Sigmoid colon (tissue), 7 donors: ENCODE data around the gene SYT13. TPM values are rescaled to one million over a fixed set of nuclear protein-coding genes. Genes with fewer than 3 reads are reported as not detected.
A peak's percentile ranks its signal among the peaks of the same experiment; 100 is the strongest.

Experiments used
- DNase-seq: peaks from one replicate; pipeline ENCODE4 v3.0.0-alpha.2; 2019
- H3K27ac ChIP-seq, 4 donors: fragments of 200-600 bp; sonication (generic); one replicate each; pipeline ENCODE4 v1.5.1; 2016 to 2019; ENCODE audit warnings: mild to moderate bottlenecking in 1 of 4
- H3K27me3 ChIP-seq, 3 donors: fragments of 200-600 bp; sonication (generic); one replicate each; pipeline ENCODE4 v1.5.1; 2019; ENCODE audit warnings: mild to moderate bottlenecking in 1 of 3
- H3K36me3 ChIP-seq, 4 donors: fragments of 200-600 bp; sonication (generic); one replicate each; pipeline ENCODE4 v1.5.1; 2016 to 2019
- H3K4me1 ChIP-seq, 4 donors: fragments of 200-600 bp; sonication (generic); one replicate each; pipeline ENCODE4 v1.5.1; 2017 to 2019
- H3K4me3 ChIP-seq, 4 donors: fragments of 200-600 bp; sonication (generic); one replicate each; pipeline ENCODE4 v1.5.1; 2017 to 2019; ENCODE audit warnings: mild to moderate bottlenecking in 2 of 4, moderate library complexity in 1 of 4
- H3K9me3 ChIP-seq, 4 donors: fragments of 200-600 bp in 3 of 4; sonication (generic) in 3 of 4; one replicate each; pipeline versions ENCODE4 v1.5.1 to v1.6.1; 2013 to 2019
- CTCF ChIP-seq, 4 experiments: fragments of 450-650 bp in 3 of 4; fragments of 200-600 bp in 1 of 4; IDR thresholded peaks; one replicate each; pipeline ENCODE4 v1.5.1; 2016 to 2019; ENCODE audit warnings: antibody characterized with exemption in 4 of 4, mild to moderate bottlenecking in 3 of 4, moderate library complexity in 2 of 4
- EP300 ChIP-seq, 4 donors: sonication (generic); formaldehyde crosslinking; IDR thresholded peaks; one replicate each; pipeline ENCODE4 v1.6.1; 2017; ENCODE audit warnings: antibody characterized with exemption in 4 of 4
- POLR2A ChIP-seq, 2 donors: fragments of 450-650 bp; IDR thresholded peaks; one replicate each; pipeline ENCODE4 v1.6.1; 2016; ENCODE audit warnings: antibody characterized with exemption in 2 of 2, mild to moderate bottlenecking in 2 of 2, moderate library complexity in 2 of 2
- POLR2AphosphoS5 ChIP-seq, 4 donors: sonication (generic); formaldehyde crosslinking; IDR thresholded peaks; one replicate each; pipeline ENCODE4 v1.6.1; 2017; ENCODE audit warnings: antibody characterized with exemption in 4 of 4
- WGBS, 2 donors: extraction: QIAGEN DNeasy Blood & Tissue Kit; methylation state at CpG; one replicate each; pipeline ENCODE4 v1.1.7; 2013; 5-methylcytosine and 5-hydroxymethylcytosine counted together
- intact Hi-C: fragments of 100-400 bp; cut with DNase I; formaldehyde crosslinking; loops from one replicate; pipeline ENCODE4 v1.15.1; 2023
- polyA plus RNA-seq, 3 donors: library from polyadenylated mRNA; stranded (reverse); fragments of 200-250 nt; gene quantifications; one replicate each; pipeline ENCODE4 v1.2.3, GENCODE V29; 2013
- total RNA-seq, 4 donors: library from RNA; depleted of rRNA; stranded (reverse); fragments of >200 nt; gene quantifications; one replicate each; pipeline ENCODE4 v1.1.0, GENCODE V29; 2016
- donor health status: healthy with polysubstance abuse.
- donor health status: Bipolar disorder and iron deficiency.
- donor health status: healthy.

Gene SYT13
- total and polyA plus RNA-seq, 7 donors = 2.0 to 8.1 (median 3.9) TPM

- peak; percentile 45 for DNase-seq
- no peaks in the 10 kb centered on the region for H3K9me3 ChIP-seq
- intact Hi-C loops = loop anchor here (2.0 to 5.0 kb wide), 2 partner anchors 52 to 120 kb away; no protein-coding TSS in a partner anchor
These were observed 53.6 kb downstream of the SYT13 start for GRCh38 chr11:45232341-45233080.

GRCh38 chr11:45229401-45230020 lies 56.6 kb downstream of the SYT13 start:
- 84 to 87% methylated on average over 5 of the region's 5 CpGs for WGBS, 2 donors
- intact Hi-C loops = loop anchor here (5.0 kb wide), 1 partner anchor 117 kb away; no protein-coding TSS in a partner anchor

More at GRCh38 chr11:45232341-45233080, 53.6 kb downstream of the SYT13 start:
- H3K27me3 ChIP-seq = no peaks in the 10 kb centered on the region
- H3K27ac ChIP-seq = no peak overlapping the region
- no peak overlapping the region for H3K4me3 ChIP-seq
- WGBS, 2 donors = 89% methylated on average over 5 of the region's 5 CpGs
- peaks cover 0 to 7% (median 4%) of the 10 kb centered on the region in 4 donors for H3K36me3 ChIP-seq
- no peak for TF ChIP-seq EP300 (IDR thresholded peaks at IDR 0.05)
- TF ChIP-seq POLR2AphosphoS5 (IDR thresholded peaks at IDR 0.05) = no peak
- peaks cover 0 to 4% (median 0%) of the 10 kb centered on the region in 4 donors for H3K4me1 ChIP-seq

GRCh38 chr11:45227836-45228235 lies 58.3 kb downstream of the SYT13 start:
- H3K9me3 ChIP-seq = no peaks in the 10 kb centered on the region
- no peak overlapping the region for H3K4me3 ChIP-seq
- 96 to 97% methylated on average over 19 of the region's 19 CpGs for WGBS, 2 donors
- DNase-seq = peak; percentile 41
- no peaks in the 10 kb centered on the region for H3K4me1 ChIP-seq
- TF ChIP-seq EP300 (IDR thresholded peaks at IDR 0.05) = no peak
- no peak for TF ChIP-seq CTCF (IDR thresholded peaks at IDR 0.05)
- TF ChIP-seq POLR2A (IDR thresholded peaks at IDR 0.05) = no peak
- no peak for TF ChIP-seq POLR2AphosphoS5 (IDR thresholded peaks at IDR 0.05)
- no peaks in the 10 kb centered on the region for H3K27me3 ChIP-seq
- H3K36me3 ChIP-seq = peaks cover 6 to 35% (median 17%) of the 10 kb centered on the region in 4 donors
- intact Hi-C loops = no loop called here
- no peak overlapping the region for H3K27ac ChIP-seq

More at GRCh38 chr11:45229401-45230020, 56.6 kb downstream of the SYT13 start:
- DNase-seq = peak; percentile 8
- Histone ChIP-seq H3K4me3 (no peak overlapping the region), H3K27ac (no peak overlapping the region), H3K36me3 (peaks cover 6 to 28% (median 17%) of the 10 kb centered on the region in 4 donors), H3K27me3 (no peaks in the 10 kb centered on the region), H3K4me1 (peaks cover 0 to 4% (median 0%) of the 10 kb centered on the region in 4 donors), H3K9me3 (no peaks in the 10 kb centered on the region)
- no peak for TF ChIP-seq POLR2A (IDR thresholded peaks at IDR 0.05)
- no peak for TF ChIP-seq EP300 (IDR thresholded peaks at IDR 0.05)
- no peak for TF ChIP-seq CTCF (IDR thresholded peaks at IDR 0.05)
- no peak for TF ChIP-seq POLR2AphosphoS5 (IDR thresholded peaks at IDR 0.05)

GRCh38 chr11:45226901-45227300 lies 59.2 kb downstream of the SYT13 start:
- DNase-seq = no peak
- H3K9me3 ChIP-seq = no peaks in the 10 kb centered on the region
- no peaks in the 10 kb centered on the region for H3K4me1 ChIP-seq
- no peaks in the 10 kb centered on the region for H3K27me3 ChIP-seq
- 98 to 99% methylated on average over 21 of the region's 21 CpGs for WGBS, 2 donors
- no peak overlapping the region for H3K27ac ChIP-seq
- H3K4me3 ChIP-seq = no peak overlapping the region
- H3K36me3 ChIP-seq = peaks cover 6 to 35% (median 17%) of the 10 kb centered on the region in 4 donors
- no peak for TF ChIP-seq EP300 (IDR thresholded peaks at IDR 0.05)
- no peak for TF ChIP-seq POLR2AphosphoS5 (IDR thresholded peaks at IDR 0.05)
- TF ChIP-seq POLR2A (IDR thresholded peaks at IDR 0.05) = no peak
- no peak for TF ChIP-seq CTCF (IDR thresholded peaks at IDR 0.05)
- intact Hi-C loops = no loop called here
